Testis (tissue), 3 donors: Measurements from ENCODE around the gene OR5H15. TPM values are rescaled to one million over a fixed set of nuclear protein-coding genes. Genes with fewer than 3 reads are reported as not detected.
"Not testable (repeated sequence)": the region's sequence is repeated elsewhere in the genome, so short reads cannot be mapped to it uniquely, and the experiment has no call there.

Source experiments
- DNase-seq: peaks from one replicate; pipeline ENCODE4 v3.0.0-alpha.2; 2019
- H3K27ac ChIP-seq, 2 donors: fragments of 200-600 bp; sonication (generic); one replicate each; pipeline ENCODE4 v1.5.1; 2019
- H3K27me3 ChIP-seq: fragments of 200-600 bp; sonication (generic); one replicate; pipeline ENCODE4 v1.5.1; 2019
- H3K36me3 ChIP-seq: fragments of 200-600 bp; sonication (generic); one replicate; pipeline ENCODE4 v1.5.1; 2017; ENCODE audit warnings: low read depth; ENCODE audit errors: missing control alignments
- H3K4me1 ChIP-seq: fragments of 200-600 bp; sonication (generic); one replicate; pipeline ENCODE4 v1.5.1; 2019
- H3K4me3 ChIP-seq, 2 donors: fragments of 200-600 bp; sonication (generic); one replicate each; pipeline ENCODE4 v1.5.1; 2017 to 2019
- H3K9me3 ChIP-seq: fragments of 200-600 bp; sonication (generic); one replicate; pipeline ENCODE4 v1.5.1; 2017
- POLR2A ChIP-seq: fragments of 450-650 bp; IDR thresholded peaks from one replicate; pipeline ENCODE4 v1.6.1; 2017; ENCODE audit warnings: antibody characterized with exemption, mild to moderate bottlenecking, moderate library complexity
- WGBS, 2 donors: methylation state at CpG; one replicate each; pipeline ENCODE4 v1.1.5; 2018; 5-methylcytosine and 5-hydroxymethylcytosine counted together
- intact Hi-C: fragments of 100-400 bp; cut with DNase I; formaldehyde crosslinking; loops from one replicate; pipeline ENCODE4 v1.15.1; 2023; ENCODE audit warnings: low total_unique reads
- polyA plus RNA-seq: library from polyadenylated mRNA; stranded (reverse); fragments of 350-450 nt; fragmentation: Illumina TruSeq; extraction: RNeasy Lipid Tissue Mini Kit (QIAGEN cat#74804); gene quantifications from one replicate; pipeline ENCODE4 v1.2.3, GENCODE V29; 2014; ENCODE audit warnings: low read depth, low replicate concordance; ENCODE audit not compliant: insufficient read depth
- total RNA-seq, 2 donors: library from RNA; depleted of rRNA; stranded (reverse); fragments of >200 nt; gene quantifications; one replicate each; pipeline ENCODE4 v1.2.3, GENCODE V29; 2016
- TF ChIP-seq, protein P1 (sequence below), 3 experiments: fragments of 450-650 bp in 2 of 3; fragments of 200-600 bp in 1 of 3; sonication (generic) in 1 of 3; IDR thresholded peaks; one replicate each; pipeline ENCODE4 v1.5.1; 2016 to 2019; ENCODE audit warnings: antibody characterized with exemption in 3 of 3, mild to moderate bottlenecking in 2 of 3, moderate library complexity in 1 of 3

Gene OR5H15
- total and polyA plus RNA-seq, 3 donors from 2014 or later, result not detected

DNA sequence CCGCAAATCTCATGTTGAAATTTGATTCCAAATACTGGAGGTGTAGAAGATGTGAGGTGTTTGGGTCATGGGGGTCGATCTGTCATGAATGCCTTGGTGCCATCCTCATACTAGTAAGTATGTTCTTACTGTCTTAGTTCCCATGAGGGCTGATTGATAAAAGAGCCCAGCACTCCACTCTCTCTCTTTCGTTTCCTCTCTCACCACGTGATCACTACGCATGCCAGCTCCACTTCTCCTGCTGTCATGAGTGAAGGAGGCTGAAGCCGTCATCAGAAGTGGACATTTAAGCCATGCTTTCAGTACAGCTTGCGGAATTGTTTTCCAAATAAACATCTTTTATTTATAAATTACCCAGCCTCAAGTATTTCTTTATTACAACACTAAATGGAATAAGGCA lies 6.1 kb downstream of the OR5H15 start:
- H3K27me3 ChIP-seq, result no peaks in the 10 kb centered on the region
- no peaks in the 10 kb centered on the region for H3K9me3 ChIP-seq
- no peaks in the 10 kb centered on the region for H3K36me3 ChIP-seq
- 75 to 81% methylated on average over 7 of the region's 7 CpGs for WGBS, 2 donors
- DNase-seq, result no peak
- TF ChIP-seq POLR2A, result no peak
- TF ChIP-seq, protein P1, sequence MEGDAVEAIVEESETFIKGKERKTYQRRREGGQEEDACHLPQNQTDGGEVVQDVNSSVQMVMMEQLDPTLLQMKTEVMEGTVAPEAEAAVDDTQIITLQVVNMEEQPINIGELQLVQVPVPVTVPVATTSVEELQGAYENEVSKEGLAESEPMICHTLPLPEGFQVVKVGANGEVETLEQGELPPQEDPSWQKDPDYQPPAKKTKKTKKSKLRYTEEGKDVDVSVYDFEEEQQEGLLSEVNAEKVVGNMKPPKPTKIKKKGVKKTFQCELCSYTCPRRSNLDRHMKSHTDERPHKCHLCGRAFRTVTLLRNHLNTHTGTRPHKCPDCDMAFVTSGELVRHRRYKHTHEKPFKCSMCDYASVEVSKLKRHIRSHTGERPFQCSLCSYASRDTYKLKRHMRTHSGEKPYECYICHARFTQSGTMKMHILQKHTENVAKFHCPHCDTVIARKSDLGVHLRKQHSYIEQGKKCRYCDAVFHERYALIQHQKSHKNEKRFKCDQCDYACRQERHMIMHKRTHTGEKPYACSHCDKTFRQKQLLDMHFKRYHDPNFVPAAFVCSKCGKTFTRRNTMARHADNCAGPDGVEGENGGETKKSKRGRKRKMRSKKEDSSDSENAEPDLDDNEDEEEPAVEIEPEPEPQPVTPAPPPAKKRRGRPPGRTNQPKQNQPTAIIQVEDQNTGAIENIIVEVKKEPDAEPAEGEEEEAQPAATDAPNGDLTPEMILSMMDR (IDR thresholded peaks at IDR 0.05), result no peak
- intact Hi-C loops, result no loop called here
- no peaks in the 10 kb centered on the region for H3K4me1 ChIP-seq
- H3K4me3 ChIP-seq, result no peak overlapping the region
- no peak overlapping the region for H3K27ac ChIP-seq

DNA sequence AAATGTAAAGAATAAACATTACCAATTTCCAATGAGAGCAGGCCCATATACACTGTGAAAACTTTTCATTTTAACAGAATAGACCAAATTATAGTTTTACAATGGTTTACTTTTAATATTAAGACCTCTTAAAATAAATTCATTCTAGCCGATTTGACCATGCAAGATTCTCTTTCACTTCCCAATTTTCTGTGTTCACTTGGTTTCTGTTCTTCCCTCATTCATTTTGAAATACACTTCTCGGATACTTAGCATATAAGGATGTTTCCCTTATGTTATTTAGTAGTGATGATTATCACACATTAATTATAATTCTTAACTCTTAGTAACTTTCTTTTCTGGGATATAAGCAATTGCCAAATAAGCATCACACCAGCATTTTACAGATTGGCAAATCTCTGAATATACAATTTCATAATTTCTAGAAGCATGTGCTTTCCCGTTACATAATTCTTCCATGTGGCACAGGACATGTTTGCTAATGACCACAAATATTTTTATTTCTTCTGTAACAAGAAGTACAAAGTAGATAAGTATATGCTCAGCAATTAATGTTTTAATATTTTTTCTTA lies 13.9 kb downstream of the OR5H15 start:
- TF ChIP-seq, protein P1 (IDR thresholded peaks at IDR 0.05), result no peak
- TF ChIP-seq POLR2A, result no peak
- DNase-seq, result no peak
- WGBS, 2 donors, result 62 to 70% methylated on average over 3 of the region's 3 CpGs

DNA sequence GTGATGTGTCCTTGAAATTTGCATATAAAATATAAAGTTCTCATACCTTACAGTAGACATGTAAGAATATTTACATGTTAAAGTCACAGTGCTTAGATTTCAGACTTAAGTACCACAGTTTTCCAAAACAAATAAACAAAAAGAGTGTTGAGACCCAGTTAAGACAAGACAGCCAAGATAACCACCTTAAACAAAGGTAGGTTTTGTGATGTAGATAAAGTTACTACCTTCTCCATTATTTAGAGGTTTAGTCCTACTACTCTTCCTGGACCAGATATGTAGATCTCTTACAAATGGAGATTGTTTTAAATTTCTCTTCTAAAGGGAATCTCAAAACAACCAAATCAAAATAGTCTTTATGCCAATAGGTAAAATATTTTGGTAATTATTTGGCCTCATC lies 15.7 kb downstream of the OR5H15 start:
- Histone ChIP-seq H3K27me3 (no peaks in the 10 kb centered on the region), H3K4me1 (no peaks in the 10 kb centered on the region), H3K27ac (no peak overlapping the region), H3K9me3 (no peaks in the 10 kb centered on the region), H3K36me3 (no peaks in the 10 kb centered on the region), H3K4me3 (no peak overlapping the region)
- intact Hi-C loops, result loop anchor here (2.0 kb wide), 1 partner anchor 41 kb away; no protein-coding TSS in a partner anchor
- no peak for DNase-seq
- TF ChIP-seq, protein P1 (IDR thresholded peaks at IDR 0.05), result no peak
- TF ChIP-seq POLR2A, result no peak

More for the DNA sequence above, 13.9 kb downstream of the OR5H15 start:
- H3K9me3 ChIP-seq, result no peaks in the 10 kb centered on the region
- H3K27me3 ChIP-seq, result no peaks in the 10 kb centered on the region
- intact Hi-C loops, result no loop called here
- H3K4me1 ChIP-seq, result no peaks in the 10 kb centered on the region
- no peak overlapping the region for H3K4me3 ChIP-seq
- no peaks in the 10 kb centered on the region for H3K36me3 ChIP-seq
- H3K27ac ChIP-seq, result no peak overlapping the region

DNA sequence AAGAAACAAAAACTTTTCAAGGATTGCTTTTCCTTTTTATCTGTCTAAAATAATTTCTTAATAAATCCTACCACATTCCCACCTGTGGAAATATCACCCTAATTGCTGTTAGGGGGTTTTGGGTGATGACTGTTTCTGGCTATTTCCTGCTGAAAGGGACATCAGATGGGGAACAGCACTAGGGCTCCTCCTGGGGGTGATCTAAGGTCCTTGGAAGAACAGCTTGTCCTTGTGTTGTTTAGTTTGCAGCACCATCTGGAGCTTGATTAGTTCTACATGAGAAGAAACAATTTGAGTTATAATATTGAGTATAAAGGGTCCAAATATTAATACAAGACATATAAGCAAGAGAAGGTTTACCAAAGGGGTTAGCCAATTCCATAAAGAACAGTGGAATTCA lies 18.7 kb downstream of the OR5H15 start:
- H3K4me1 ChIP-seq, result no peaks in the 10 kb centered on the region
- H3K9me3 ChIP-seq, result no peaks in the 10 kb centered on the region
- no peaks in the 10 kb centered on the region for H3K27me3 ChIP-seq
- intact Hi-C loops, result no loop called here
- no peak for DNase-seq
- no peak overlapping the region for H3K4me3 ChIP-seq
- no peaks in the 10 kb centered on the region for H3K36me3 ChIP-seq
- H3K27ac ChIP-seq, result no peak overlapping the region
- TF ChIP-seq, protein P1 (IDR thresholded peaks at IDR 0.05), result no peak
- TF ChIP-seq POLR2A, result no peak

DNA sequence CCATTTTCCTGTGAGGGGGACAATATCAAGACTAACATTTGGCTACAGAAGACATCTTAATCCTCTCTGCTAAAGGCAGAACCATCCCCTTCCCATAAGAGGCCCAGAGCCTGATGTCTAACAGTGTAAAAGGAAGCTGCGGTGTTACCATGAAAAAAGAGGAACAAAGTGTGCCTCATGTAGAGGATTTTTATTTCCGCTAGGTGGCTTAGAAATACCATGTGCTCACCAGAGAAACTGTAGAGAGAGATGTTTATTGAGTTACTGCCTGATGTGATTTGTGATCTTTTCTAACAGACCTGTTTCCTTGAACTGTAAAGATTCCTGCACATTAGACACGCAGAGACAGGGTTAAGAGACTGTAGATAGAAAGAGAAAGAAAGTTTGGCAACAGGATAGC lies 22.0 kb downstream of the OR5H15 start:
- H3K9me3 ChIP-seq, result no peaks in the 10 kb centered on the region
- H3K4me1 ChIP-seq, result no peaks in the 10 kb centered on the region
- TF ChIP-seq, protein P1 (IDR thresholded peaks at IDR 0.05), result peak in 1 of 3 experiments; percentile 9
- TF ChIP-seq POLR2A, result no peak
- no peak for DNase-seq
- 19 to 29% methylated on average over 3 of the region's 3 CpGs for WGBS, 2 donors
- H3K27me3 ChIP-seq, result no peaks in the 10 kb centered on the region
- intact Hi-C loops, result no loop called here
- H3K36me3 ChIP-seq, result no peaks in the 10 kb centered on the region
- no peak overlapping the region for H3K4me3 ChIP-seq
- H3K27ac ChIP-seq, result no peak overlapping the region

DNA sequence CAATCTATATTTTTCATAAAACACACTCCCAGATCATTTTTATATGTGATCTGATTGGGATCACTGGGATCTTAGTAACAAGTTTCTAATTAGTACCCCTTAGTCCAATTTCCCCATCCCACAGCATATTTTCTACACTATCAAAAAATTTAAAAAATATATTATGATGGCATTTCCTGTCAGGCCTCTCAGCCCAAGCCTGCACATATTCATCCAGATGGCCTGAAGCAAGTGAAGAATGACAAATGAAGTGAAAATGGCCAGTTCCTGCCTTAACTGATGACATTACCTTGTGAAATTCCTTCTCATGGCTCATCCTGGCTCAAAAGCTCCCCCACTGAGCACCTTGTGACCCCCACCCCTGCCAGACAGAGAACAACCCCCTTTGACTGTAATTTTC lies 24.4 kb downstream of the OR5H15 start:
- DNase-seq, H3K4me1 ChIP-seq, H3K36me3 ChIP-seq, intact Hi-C loops, H3K9me3 ChIP-seq, H3K27me3 ChIP-seq, H3K27ac ChIP-seq, H3K4me3 ChIP-seq: not testable (repeated sequence)

DNA sequence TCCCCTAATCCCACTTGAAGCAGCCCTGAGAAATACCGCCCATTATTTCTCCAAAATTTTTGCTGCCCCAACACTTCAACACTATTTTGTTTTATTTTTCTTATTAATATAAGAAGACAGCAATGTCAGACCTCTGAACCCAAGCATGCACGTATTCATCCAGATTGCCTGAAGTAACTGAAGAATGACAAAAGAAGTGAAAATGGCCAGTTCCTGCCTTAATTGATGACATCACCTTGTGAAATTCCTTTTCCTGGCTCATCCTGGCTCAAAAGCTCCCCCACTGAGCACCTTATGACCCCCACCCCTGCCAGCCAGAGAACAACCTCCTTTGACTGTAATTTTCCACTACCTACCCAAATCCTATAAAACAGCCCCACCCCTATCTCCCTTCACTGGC lies 29.8 kb downstream of the OR5H15 start:
- H3K36me3 ChIP-seq, H3K9me3 ChIP-seq, H3K27me3 ChIP-seq, H3K4me1 ChIP-seq, H3K4me3 ChIP-seq, intact Hi-C loops, DNase-seq, H3K27ac ChIP-seq: not testable (repeated sequence)
- WGBS, 2 donors, result 61 to 64% methylated on average over 2 of the region's 2 CpGs
